GM12801 (cell line): Measurements from ENCODE around the gene POMP.

ENCODE experiments used
- CTCF ChIP-seq: IDR thresholded peaks from one replicate; pipeline ENCODE4 v1.5.1; 2011; ENCODE audit warnings: control low read depth; ENCODE audit not compliant: insufficient read length; ENCODE audit errors: extremely low read depth

Gene POMP

DNA sequence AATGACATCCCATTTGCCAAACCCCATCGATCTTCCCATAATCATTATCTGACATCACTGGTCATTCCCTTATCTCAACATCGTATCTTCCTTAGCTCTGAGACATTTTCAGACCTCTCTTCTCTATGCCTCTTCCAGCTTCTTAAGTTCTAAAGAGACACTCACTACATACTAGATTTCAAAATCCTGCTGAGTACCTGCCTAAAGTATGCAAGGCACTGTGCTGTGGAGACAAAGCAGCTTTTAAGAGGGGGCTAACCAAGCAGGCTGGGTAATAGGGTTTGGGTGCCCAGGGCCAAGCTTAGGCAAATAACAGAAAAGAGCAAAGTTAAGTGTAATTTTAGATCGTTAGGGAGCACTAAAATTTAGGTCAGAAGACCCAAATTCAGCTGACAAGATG, 3.4 kb upstream of the POMP start:
- TF ChIP-seq CTCF: no peak

DNA sequence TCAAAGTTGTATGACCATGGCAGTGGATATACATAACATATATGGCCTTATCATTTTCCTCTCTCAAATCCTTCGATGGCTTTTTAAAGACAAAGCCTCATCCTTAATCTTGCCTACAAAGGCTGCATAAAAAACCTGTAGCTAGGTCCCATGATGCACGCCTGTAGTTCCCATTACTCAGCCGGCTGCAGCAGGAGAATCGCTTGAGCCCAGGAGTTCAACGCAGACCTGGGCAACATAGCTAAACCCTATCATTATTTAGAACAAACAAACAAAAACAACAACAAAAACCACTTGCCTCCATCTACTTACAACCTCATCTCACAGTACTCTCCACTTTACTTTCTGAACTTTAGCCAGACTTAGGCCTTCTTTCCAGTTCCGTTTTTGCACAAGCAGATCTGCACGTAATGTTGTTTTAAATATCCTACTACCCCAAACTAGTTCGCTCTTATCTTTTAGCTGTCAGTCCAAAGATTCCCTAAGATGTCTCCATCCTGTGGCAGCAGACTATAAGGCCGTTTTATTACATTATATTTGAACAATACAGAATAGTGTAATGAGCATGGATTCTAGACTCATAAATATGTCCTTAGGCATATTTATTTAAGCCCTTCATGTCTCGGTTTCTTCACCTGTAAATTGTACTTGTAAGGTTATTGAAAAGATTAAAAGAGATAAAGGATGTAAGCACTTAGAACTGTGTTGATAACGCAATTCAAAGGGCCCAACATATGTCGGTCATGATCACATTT, 969 bp upstream of the POMP start:
- TF ChIP-seq CTCF: no peak

- no peak for TF ChIP-seq CTCF
Measured at GRCh38 chr13:28658539-28658795, 463 bp upstream of the POMP start.

DNA sequence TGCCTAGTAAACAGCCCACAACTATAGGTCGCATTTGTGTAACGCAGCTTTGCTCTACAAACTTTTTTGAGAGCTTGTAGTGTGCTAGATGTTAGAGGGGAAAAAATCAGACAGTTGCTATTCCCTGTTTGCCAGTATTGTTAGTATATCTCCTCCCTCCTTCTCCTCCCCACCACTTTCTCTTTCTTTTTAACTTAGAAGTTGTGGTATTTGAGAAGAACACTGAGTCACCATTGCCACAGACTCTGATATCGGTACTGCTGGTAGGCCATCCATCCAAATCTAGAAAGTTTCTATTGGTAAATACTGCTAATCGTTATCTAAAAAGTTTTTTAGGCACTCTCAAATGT, 666 bp downstream of the POMP start:
- TF ChIP-seq CTCF: no peak

- no peak for TF ChIP-seq CTCF
Measured at GRCh38 chr13:28666897-28667488, 8.1 kb downstream of the POMP start.

DNA sequence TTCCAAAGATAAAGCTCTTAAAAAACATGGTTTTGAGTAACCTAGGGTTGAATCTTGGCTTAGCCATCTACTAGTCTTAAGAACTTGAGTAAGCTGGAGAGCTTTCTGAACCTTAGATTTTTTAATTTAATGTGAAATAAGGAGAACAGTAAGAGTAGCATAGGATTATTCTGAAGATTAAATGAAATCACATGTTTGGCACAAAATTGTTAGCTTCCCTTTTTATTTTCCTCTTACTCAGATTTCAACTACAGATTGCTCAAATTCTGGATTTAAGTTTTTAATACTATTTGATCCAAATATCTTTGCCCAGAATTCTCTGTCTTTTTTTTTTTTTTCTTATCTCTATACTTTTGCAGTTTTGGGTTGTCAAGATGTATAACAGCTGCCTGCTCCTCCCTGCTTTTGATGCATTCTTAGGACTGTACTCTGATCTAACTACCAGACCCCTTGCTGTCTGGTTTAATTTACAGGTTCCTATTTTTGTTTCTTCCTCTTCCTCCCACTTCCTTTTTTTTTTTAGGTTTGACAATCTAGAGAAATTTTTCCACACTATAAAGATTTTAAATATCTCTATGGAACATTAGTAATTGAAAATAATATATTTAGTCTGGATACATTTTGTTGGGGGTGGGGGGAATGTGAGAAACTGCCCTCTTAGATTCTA, 12.3 kb downstream of the POMP start:
- TF ChIP-seq CTCF: no peak

GRCh38 chr13:28678809-28679208, 19.9 kb downstream of the POMP start:
- no peak for TF ChIP-seq CTCF
